ENCODE results near the gene OR10P1.

Gene OR10P1

DNA sequence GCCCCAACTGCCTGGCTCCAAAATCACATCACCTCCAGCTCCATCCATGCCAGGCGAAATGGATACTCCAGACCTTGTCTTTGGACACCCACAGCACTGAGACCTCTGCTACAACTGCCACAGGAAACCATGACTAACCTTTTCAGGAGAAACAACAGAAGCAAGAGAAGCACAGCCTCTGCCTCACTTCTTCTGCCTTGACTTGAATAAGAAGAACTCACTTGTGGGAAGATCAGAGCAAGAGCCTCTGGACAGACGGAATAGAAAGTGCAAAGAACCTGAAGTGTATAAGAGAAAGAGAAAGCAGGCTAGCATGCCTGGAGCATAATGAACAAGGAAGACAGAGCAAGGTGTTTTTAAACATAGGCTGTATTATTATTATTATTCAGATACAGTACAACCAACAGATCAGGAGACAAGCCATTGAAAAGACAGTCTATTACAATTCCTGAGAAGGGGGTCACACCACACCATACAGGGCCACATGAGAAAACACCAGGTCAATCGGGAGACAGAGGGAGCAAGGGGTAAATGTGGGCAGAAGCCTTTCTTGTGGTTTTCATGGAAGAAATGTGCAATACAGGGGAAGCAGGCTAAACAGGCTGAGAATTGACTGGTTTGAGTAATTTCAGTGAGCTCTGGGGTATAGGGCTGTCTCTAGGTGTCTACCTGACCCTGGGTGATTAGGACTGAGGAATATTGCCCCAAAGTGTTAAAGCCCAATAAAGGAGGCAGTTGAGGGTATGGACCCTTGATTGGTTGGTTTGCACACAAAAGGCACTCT, 7.4 kb upstream of the OR10P1 start:
- Histone ChIP-seq H3K4me3 (ENCODE audit: low read depth in 1 of 2, low read length in 2 of 2) (no peak overlapping the region), H3K27ac (ENCODE audit: low read length) (no peak overlapping the region), H3K36me3 (ENCODE audit: insufficient read depth, low read length) (no peaks in the 10 kb centered on the region), H3K79me2 (ENCODE audit: insufficient read depth, low read length) (no peaks in the 10 kb centered on the region), H3K4me2 (ENCODE audit: insufficient read depth, low read length) (no peak overlapping the region), H3K9me3 (ENCODE audit: insufficient read depth, low read length, severe bottlenecking) (no peaks in the 10 kb centered on the region), H3K27me3 (ENCODE audit: insufficient read depth, low read length, poor library complexity) (peaks cover 19% of the 10 kb centered on the region), H3K4me1 (ENCODE audit: insufficient read depth, low read length) (no peaks in the 10 kb centered on the region), H4K20me1 (ENCODE audit: insufficient read depth, low read length) (no peaks in the 10 kb centered on the region), H2AFZ (ENCODE audit: low read depth, low read length) (no peak overlapping the region), H3K9ac (ENCODE audit: low read depth, low read length) (no peak overlapping the region)
- TF ChIP-seq EZH2 (IDR thresholded peaks at IDR 0.05; ENCODE audit: borderline replicate concordance, low read depth, low read length, severe bottlenecking): no peak
- TF ChIP-seq CTCF (IDR thresholded peaks at IDR 0.05; ENCODE audit: borderline replicate concordance, extremely low read depth, low read length, poor library complexity, severe bottlenecking): no peak
- DNase-seq (no peak), ATAC-seq (ENCODE audit: insufficient read depth, low read depth) (no peak)

- Histone ChIP-seq H4K20me1 (ENCODE audit: insufficient read depth, low read length) (no peaks in the 10 kb centered on the region), H3K27me3 (ENCODE audit: insufficient read depth, low read length, poor library complexity) (peaks cover 16% of the 10 kb centered on the region), H3K4me2 (ENCODE audit: insufficient read depth, low read length) (no peak overlapping the region), H3K4me3 (ENCODE audit: low read depth in 1 of 2, low read length in 2 of 2) (no peak overlapping the region), H3K36me3 (ENCODE audit: insufficient read depth, low read length) (no peaks in the 10 kb centered on the region), H3K27ac (ENCODE audit: low read length) (no peak overlapping the region), H3K4me1 (ENCODE audit: insufficient read depth, low read length) (no peaks in the 10 kb centered on the region), H3K9me3 (ENCODE audit: insufficient read depth, low read length, severe bottlenecking) (no peaks in the 10 kb centered on the region), H2AFZ (ENCODE audit: low read depth, low read length) (no peak overlapping the region), H3K9ac (ENCODE audit: low read depth, low read length) (no peak overlapping the region), H3K79me2 (ENCODE audit: insufficient read depth, low read length) (no peaks in the 10 kb centered on the region)
- DNase-seq (no peak), ATAC-seq (ENCODE audit: insufficient read depth, low read depth) (no peak)
- TF ChIP-seq CTCF (IDR thresholded peaks at IDR 0.05; ENCODE audit: borderline replicate concordance, extremely low read depth, low read length, poor library complexity, severe bottlenecking): no peak
- no peak for TF ChIP-seq EZH2 (IDR thresholded peaks at IDR 0.05; ENCODE audit: borderline replicate concordance, low read depth, low read length, severe bottlenecking)
These were observed 5.6 kb upstream of the OR10P1 start for GRCh38 chr12:55631056-55631455.

DNA sequence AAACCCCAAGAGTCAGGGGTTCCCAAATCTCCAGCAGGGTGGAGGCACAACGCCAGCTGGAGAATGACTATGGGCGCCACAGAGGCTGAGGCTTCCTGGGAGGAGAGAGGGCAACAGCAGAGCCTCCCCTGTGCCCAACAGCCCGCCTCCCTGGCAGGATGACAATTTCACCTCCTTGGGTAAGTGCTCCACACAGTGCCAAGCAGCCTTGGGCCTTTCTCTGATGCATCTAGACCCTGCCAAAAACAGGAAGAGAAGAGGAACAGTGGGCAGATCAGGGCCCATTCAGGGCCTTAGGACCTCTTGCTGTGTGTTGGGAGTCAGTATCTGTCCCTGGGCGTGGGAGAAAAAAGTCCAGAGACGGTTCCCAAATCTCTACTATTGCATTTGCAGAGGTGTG, 5.0 kb upstream of the OR10P1 start:
- H3K9ac ChIP-seq (ENCODE audit: low read depth, low read length): no peak overlapping the region
- DNase-seq (no peak), ATAC-seq (ENCODE audit: insufficient read depth, low read depth) (no peak)
- H2AFZ ChIP-seq (ENCODE audit: low read depth, low read length): no peak overlapping the region
- no peaks in the 10 kb centered on the region for H3K4me1 ChIP-seq (ENCODE audit: insufficient read depth, low read length)
- H3K4me3 ChIP-seq (ENCODE audit: low read depth in 1 of 2, low read length in 2 of 2): no peak overlapping the region
- TF ChIP-seq EZH2 (IDR thresholded peaks at IDR 0.05; ENCODE audit: borderline replicate concordance, low read depth, low read length, severe bottlenecking) (no peak), CTCF (IDR thresholded peaks at IDR 0.05; ENCODE audit: borderline replicate concordance, extremely low read depth, low read length, poor library complexity, severe bottlenecking) (no peak)
- H3K4me2 ChIP-seq (ENCODE audit: insufficient read depth, low read length): no peak overlapping the region
- H3K27me3 ChIP-seq (ENCODE audit: insufficient read depth, low read length, poor library complexity): peaks cover 9% of the 10 kb centered on the region
- no peaks in the 10 kb centered on the region for H3K9me3 ChIP-seq (ENCODE audit: insufficient read depth, low read length, severe bottlenecking)
- no peaks in the 10 kb centered on the region for H3K79me2 ChIP-seq (ENCODE audit: insufficient read depth, low read length)
- no peak overlapping the region for H3K27ac ChIP-seq (ENCODE audit: low read length)
- no peaks in the 10 kb centered on the region for H3K36me3 ChIP-seq (ENCODE audit: insufficient read depth, low read length)
- H4K20me1 ChIP-seq (ENCODE audit: insufficient read depth, low read length): no peaks in the 10 kb centered on the region
